ENCODE measurements around the gene GALNT17. TPM values are rescaled to one million over a fixed set of nuclear protein-coding genes. Genes with fewer than 3 reads are reported as not detected.

Gene GALNT17
- total RNA-seq, 2 experiments from 2014 or later, result not detected

DNA sequence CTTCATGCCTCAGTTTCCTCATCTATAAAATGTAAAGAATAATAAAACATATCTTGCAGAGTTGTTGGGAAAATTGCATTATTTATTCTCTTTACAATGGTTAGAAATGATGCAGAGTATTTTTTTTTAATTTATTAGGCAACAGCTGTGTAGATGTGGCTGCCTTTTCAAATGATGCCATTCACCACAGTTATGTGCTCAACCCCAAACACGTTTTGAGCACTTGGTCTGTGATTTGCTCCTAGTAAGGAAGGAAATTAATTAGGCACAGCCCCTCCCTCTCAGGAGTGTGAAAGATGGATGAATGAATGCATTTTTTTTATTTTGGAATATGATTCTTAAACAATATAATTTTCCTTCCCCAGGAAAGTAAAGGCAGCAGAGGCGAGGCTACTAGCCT, 575.1 kb downstream of the GALNT17 start:
- intact Hi-C loops (cut with DNase I, micrococcal nuclease), result no loop called here
- POLR2A ChIA-PET, result no interaction called here

GRCh38 chr7:71708710-71709109, 576.8 kb downstream of the GALNT17 start:
- no peaks in the 10 kb centered on the region for H3K27me3 Mint-ChIP-seq
- H3K36me3 Mint-ChIP-seq (ENCODE audit: low read depth), result no peaks in the 10 kb centered on the region
- H3K27ac Mint-ChIP-seq, result no peak overlapping the region
- no peaks in the 10 kb centered on the region for H3K4me1 Mint-ChIP-seq (ENCODE audit: low read depth)
- Histone ChIP-seq H3K27ac (ENCODE audit: low read depth in 1 of 2, low read length in 2 of 2) (no peak overlapping the region), H3K36me3 (ENCODE audit: insufficient read depth, low read length) (no peaks in the 10 kb centered on the region), H3K9me3 (ENCODE audit: control insufficient read depth in 1 of 2, insufficient read depth in 1 of 2, low read length in 2 of 2) (peaks cover 0 to 30% of the 10 kb centered on the region in 2 experiments), H3K27me3 (ENCODE audit: control insufficient read depth in 1 of 2, insufficient read depth in 2 of 2, low read length in 2 of 2) (no peaks in the 10 kb centered on the region), H3K4me1 (ENCODE audit: insufficient read depth, low read length) (no peaks in the 10 kb centered on the region), H3K4me3 (ENCODE audit: low read length) (no peak overlapping the region)
- intact Hi-C loops (cut with DNase I, micrococcal nuclease), result no loop called here
- DNase-seq, result no peak
- ChIA-PET CTCF (no interaction called here), POLR2A (no interaction called here)
- no peak for ATAC-seq (ENCODE audit: poor library complexity)
- TF ChIP-seq, protein P1, sequence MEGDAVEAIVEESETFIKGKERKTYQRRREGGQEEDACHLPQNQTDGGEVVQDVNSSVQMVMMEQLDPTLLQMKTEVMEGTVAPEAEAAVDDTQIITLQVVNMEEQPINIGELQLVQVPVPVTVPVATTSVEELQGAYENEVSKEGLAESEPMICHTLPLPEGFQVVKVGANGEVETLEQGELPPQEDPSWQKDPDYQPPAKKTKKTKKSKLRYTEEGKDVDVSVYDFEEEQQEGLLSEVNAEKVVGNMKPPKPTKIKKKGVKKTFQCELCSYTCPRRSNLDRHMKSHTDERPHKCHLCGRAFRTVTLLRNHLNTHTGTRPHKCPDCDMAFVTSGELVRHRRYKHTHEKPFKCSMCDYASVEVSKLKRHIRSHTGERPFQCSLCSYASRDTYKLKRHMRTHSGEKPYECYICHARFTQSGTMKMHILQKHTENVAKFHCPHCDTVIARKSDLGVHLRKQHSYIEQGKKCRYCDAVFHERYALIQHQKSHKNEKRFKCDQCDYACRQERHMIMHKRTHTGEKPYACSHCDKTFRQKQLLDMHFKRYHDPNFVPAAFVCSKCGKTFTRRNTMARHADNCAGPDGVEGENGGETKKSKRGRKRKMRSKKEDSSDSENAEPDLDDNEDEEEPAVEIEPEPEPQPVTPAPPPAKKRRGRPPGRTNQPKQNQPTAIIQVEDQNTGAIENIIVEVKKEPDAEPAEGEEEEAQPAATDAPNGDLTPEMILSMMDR (IDR thresholded peaks at IDR 0.05), result no peak
- peaks cover 2% of the 10 kb centered on the region for H3K9me3 Mint-ChIP-seq
- H3K4me3 Mint-ChIP-seq, result no peak overlapping the region

More for the DNA sequence above, 575.1 kb downstream of the GALNT17 start:
- Mint-ChIP-seq H3K27ac (no peak overlapping the region), H3K9me3 (peaks cover 2% of the 10 kb centered on the region), H3K4me3 (no peak overlapping the region), H3K4me1 (ENCODE audit: low read depth) (no peaks in the 10 kb centered on the region), H3K27me3 (no peaks in the 10 kb centered on the region), H3K36me3 (ENCODE audit: low read depth) (no peaks in the 10 kb centered on the region)
- no peaks in the 10 kb centered on the region for H3K27me3 ChIP-seq (ENCODE audit: control insufficient read depth in 1 of 2, insufficient read depth in 2 of 2, low read length in 2 of 2)
- TF ChIP-seq, protein P1 (IDR thresholded peaks at IDR 0.05), result no peak
- DNase-seq (no peak), ATAC-seq (ENCODE audit: poor library complexity) (no peak)
- H3K4me3 ChIP-seq (ENCODE audit: low read length), result no peak overlapping the region
- H3K36me3 ChIP-seq (ENCODE audit: insufficient read depth, low read length), result no peaks in the 10 kb centered on the region
- no peak overlapping the region for H3K27ac ChIP-seq (ENCODE audit: low read depth in 1 of 2, low read length in 2 of 2)
- H3K4me1 ChIP-seq (ENCODE audit: insufficient read depth, low read length), result no peaks in the 10 kb centered on the region
- CTCF ChIA-PET, result no interaction called here
- peaks cover 0 to 17% of the 10 kb centered on the region in 2 experiments for H3K9me3 ChIP-seq (ENCODE audit: control insufficient read depth in 1 of 2, insufficient read depth in 1 of 2, low read length in 2 of 2)

GRCh38 chr7:71710442-71710841, 578.5 kb downstream of the GALNT17 start:
- no peak overlapping the region for H3K4me3 Mint-ChIP-seq
- H3K27me3 Mint-ChIP-seq, result no peaks in the 10 kb centered on the region
- Histone ChIP-seq H3K4me1 (ENCODE audit: insufficient read depth, low read length) (no peaks in the 10 kb centered on the region), H3K27me3 (ENCODE audit: control insufficient read depth in 1 of 2, insufficient read depth in 2 of 2, low read length in 2 of 2) (peaks cover 0 to 2% of the 10 kb centered on the region in 2 experiments), H3K27ac (ENCODE audit: low read depth in 1 of 2, low read length in 2 of 2) (no peak overlapping the region), H3K36me3 (ENCODE audit: insufficient read depth, low read length) (no peaks in the 10 kb centered on the region), H3K9me3 (ENCODE audit: control insufficient read depth in 1 of 2, insufficient read depth in 1 of 2, low read length in 2 of 2) (peaks cover 0 to 44% of the 10 kb centered on the region in 2 experiments), H3K4me3 (ENCODE audit: low read length) (no peak overlapping the region)
- CTCF ChIA-PET, result no interaction called here
- H3K4me1 Mint-ChIP-seq (ENCODE audit: low read depth), result no peaks in the 10 kb centered on the region
- ATAC-seq (ENCODE audit: poor library complexity) (no peak), DNase-seq (no peak)
- no peak overlapping the region for H3K27ac Mint-ChIP-seq
- no peaks in the 10 kb centered on the region for H3K36me3 Mint-ChIP-seq (ENCODE audit: low read depth)
- TF ChIP-seq, protein P1 (IDR thresholded peaks at IDR 0.05), result no peak
- intact Hi-C loops (cut with DNase I, micrococcal nuclease), result no loop called here
- POLR2A ChIA-PET, result no interaction called here
- H3K9me3 Mint-ChIP-seq, result peaks cover 2% of the 10 kb centered on the region
